Smooth muscle cell (in vitro differentiated cells): Measurements from ENCODE around the gene SUGP2. TPM values are rescaled to one million over a fixed set of nuclear protein-coding genes. Genes with fewer than 3 reads are reported as not detected.

Experiments used
- DNase-seq: peaks from one replicate; lab custom pipeline; 2025; ENCODE audit not compliant: unreplicated experiment; lab: John Stamatoyannopoulos, UW
- H2AFZ ChIP-seq: fragments of 200-600 bp; sonication (generic); 2 replicates; pipeline ENCODE4 v1.6.0; 2016; ENCODE audit warnings: antibody characterized with exemption, low read depth, mild to moderate bottlenecking
- H3F3A ChIP-seq: fragments of 200-600 bp; sonication (generic); 2 replicates; pipeline ENCODE4 v1.6.0; 2017; ENCODE audit warnings: antibody characterized with exemption, low read depth
- H3K27ac ChIP-seq: fragments of 200-600 bp; sonication (generic); 2 replicates; pipeline ENCODE4 v1.5.1; 2016; ENCODE audit warnings: low read depth, mild to moderate bottlenecking
- H3K27me3 ChIP-seq: fragments of 200-600 bp; sonication (generic); 2 replicates; pipeline ENCODE4 v1.6.1; 2016; ENCODE audit warnings: low read depth, mild to moderate bottlenecking
- H3K36me3 ChIP-seq: fragments of 200-600 bp; sonication (generic); 2 replicates; pipeline ENCODE4 v1.5.1; 2016; ENCODE audit warnings: low read depth
- H3K4me1 ChIP-seq: fragments of 200-600 bp; sonication (generic); 2 replicates; pipeline ENCODE4 v1.5.1; 2016; ENCODE audit warnings: low read depth
- H3K4me2 ChIP-seq: fragments of 200-600 bp; sonication (generic); 2 replicates; pipeline ENCODE4 v1.6.0; 2016; ENCODE audit warnings: mild to moderate bottlenecking
- H3K4me3 ChIP-seq: fragments of 200-600 bp; sonication (generic); 2 replicates; pipeline ENCODE4 v1.5.1; 2016; ENCODE audit warnings: mild to moderate bottlenecking
- H3K79me2 ChIP-seq: fragments of 200-600 bp; sonication (generic); 2 replicates; pipeline ENCODE4 v1.6.0; 2016; ENCODE audit warnings: low read depth, mild to moderate bottlenecking
- H3K9ac ChIP-seq: fragments of 200-600 bp; sonication (generic); 2 replicates; pipeline ENCODE4 v1.6.0; 2016; ENCODE audit warnings: low read depth
- H3K9me3 ChIP-seq: fragments of 200-600 bp; sonication (generic); replicated peaks from 2 replicates; pipeline ENCODE4 v1.5.1; 2016; ENCODE audit warnings: low read depth
- H4K20me1 ChIP-seq: fragments of 200-600 bp; sonication (generic); 2 replicates; pipeline ENCODE4 v1.6.0; 2016; ENCODE audit warnings: low read depth
- CTCF ChIP-seq: fragments of 200-600 bp; sonication (generic); IDR thresholded peaks from 2 replicates; pipeline ENCODE4 v1.5.1; 2017; ENCODE audit warnings: borderline replicate concordance, mild to moderate bottlenecking, antibody characterized with exemption; ENCODE audit not compliant: insufficient read depth, poor library complexity, severe bottlenecking
- WGBS: methylation state at CpG from one replicate; pipeline ENCODE4 v1.1.7; 2016; ENCODE audit warnings: low lambda C conversion rate; 5-methylcytosine and 5-hydroxymethylcytosine counted together
- polyA plus RNA-seq: library from polyadenylated mRNA; unstranded; fragments of >200 nt; fragmentation: Nextera tagmentation; extraction: Ambion mirVana; gene quantifications from 2 replicates; pipeline ENCODE4 v1.2.1, GENCODE V29; 2016
- total RNA-seq: library from RNA; depleted of rRNA; stranded (reverse); fragments of >200 nt; gene quantifications from 2 replicates; pipeline ENCODE4 v1.2.3, GENCODE V29; 2014

Gene SUGP2
- total and polyA plus RNA-seq, 2 experiments from 2014 or later: 42.2 to 47.6 TPM

DNA sequence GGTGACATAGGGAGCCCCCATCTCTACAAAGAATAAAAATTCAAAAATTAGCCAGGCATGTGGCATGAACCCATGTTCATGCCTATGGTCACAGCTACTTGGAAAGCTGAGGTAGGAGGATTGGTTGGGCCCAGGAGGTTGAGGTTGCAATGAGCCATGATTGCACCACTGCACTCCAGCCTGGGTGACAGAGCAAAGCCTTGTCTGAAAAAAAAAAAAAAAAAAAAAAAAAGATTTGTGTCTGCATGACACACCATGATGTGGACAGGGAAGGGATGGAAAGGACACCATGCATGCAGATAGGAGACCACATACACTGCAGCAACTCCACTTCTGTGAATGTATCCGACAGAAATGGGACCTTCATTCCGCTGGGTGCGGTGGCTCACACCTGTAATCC lies 58.3 kb downstream of the SUGP2 start:
- no peaks in the 10 kb centered on the region for H3K9me3 ChIP-seq
- H3K79me2 ChIP-seq: no peaks in the 10 kb centered on the region
- WGBS: 95% methylated on average over 3 of the region's 3 CpGs
- no peaks in the 10 kb centered on the region for H3K27me3 ChIP-seq
- H3K4me3 ChIP-seq: no peak overlapping the region
- H3F3A ChIP-seq: no peaks in the 10 kb centered on the region
- no peak overlapping the region for H3K9ac ChIP-seq
- H3K4me2 ChIP-seq: no peak overlapping the region
- no peaks in the 10 kb centered on the region for H3K4me1 ChIP-seq
- no peaks in the 10 kb centered on the region for H3K36me3 ChIP-seq
- TF ChIP-seq CTCF: no peak
- no peak overlapping the region for H2AFZ ChIP-seq
- H3K27ac ChIP-seq: no peak overlapping the region
- no peaks in the 10 kb centered on the region for H4K20me1 ChIP-seq
- DNase-seq: no peak

- no peaks in the 10 kb centered on the region for H4K20me1 ChIP-seq
- H3K9ac ChIP-seq: no peak overlapping the region
- 95% methylated on average over 5 of the region's 5 CpGs for WGBS
- no peak overlapping the region for H3K4me2 ChIP-seq
- no peak overlapping the region for H2AFZ ChIP-seq
- H3K27me3 ChIP-seq: no peaks in the 10 kb centered on the region
- DNase-seq: no peak
- H3K27ac ChIP-seq: no peak overlapping the region
- H3K4me1 ChIP-seq: no peaks in the 10 kb centered on the region
- no peaks in the 10 kb centered on the region for H3K9me3 ChIP-seq
- no peaks in the 10 kb centered on the region for H3K79me2 ChIP-seq
- H3F3A ChIP-seq: no peaks in the 10 kb centered on the region
- TF ChIP-seq CTCF: no peak
- H3K4me3 ChIP-seq: no peak overlapping the region
- no peaks in the 10 kb centered on the region for H3K36me3 ChIP-seq
These were observed 60.5 kb downstream of the SUGP2 start for GRCh38 chr19:18972851-18973250.

GRCh38 chr19:18972301-18972811 lies 61.0 kb downstream of the SUGP2 start:
- no peak overlapping the region for H3K27ac ChIP-seq
- H3F3A ChIP-seq: no peaks in the 10 kb centered on the region
- no peak for TF ChIP-seq CTCF
- WGBS: 52% methylated on average over 12 of the region's 12 CpGs
- no peaks in the 10 kb centered on the region for H3K36me3 ChIP-seq
- no peaks in the 10 kb centered on the region for H3K27me3 ChIP-seq
- no peak overlapping the region for H3K9ac ChIP-seq
- no peak overlapping the region for H3K4me3 ChIP-seq
- H3K4me1 ChIP-seq: no peaks in the 10 kb centered on the region
- no peaks in the 10 kb centered on the region for H3K9me3 ChIP-seq
- H4K20me1 ChIP-seq: no peaks in the 10 kb centered on the region
- no peaks in the 10 kb centered on the region for H3K79me2 ChIP-seq
- DNase-seq: no peak
- peak overlapping the region; percentile 28 for H3K4me2 ChIP-seq
- no peak overlapping the region for H2AFZ ChIP-seq

GRCh38 chr19:18969931-18970659 lies 63.2 kb downstream of the SUGP2 start:
- Histone ChIP-seq H3K9ac (no peak overlapping the region), H3K9me3 (no peaks in the 10 kb centered on the region), H3K4me3 (no peak overlapping the region), H3K27me3 (no peaks in the 10 kb centered on the region), H3F3A (no peaks in the 10 kb centered on the region), H3K36me3 (no peaks in the 10 kb centered on the region), H2AFZ (no peak overlapping the region), H4K20me1 (no peaks in the 10 kb centered on the region), H3K79me2 (no peaks in the 10 kb centered on the region), H3K27ac (no peak overlapping the region), H3K4me2 (no peak overlapping the region), H3K4me1 (no peaks in the 10 kb centered on the region)
- TF ChIP-seq CTCF: no peak
- 93% methylated on average over 13 of the region's 13 CpGs for WGBS
- no peak for DNase-seq
